DMS53 treated with DMSO at 0.1 percent for 48 hours (cell line): ENCODE measurements around the gene NFKBIB.
A peak's percentile ranks its signal among the peaks of the same experiment; 100 is the strongest.
"Not testable (repeated sequence)": the region's sequence is repeated elsewhere in the genome, so short reads cannot be mapped to it uniquely, and the experiment has no call there.

Experiments
- DNase-seq: peaks from one replicate; lab custom pipeline; 2025; ENCODE audit not compliant: unreplicated experiment; lab: John Stamatoyannopoulos, UW

The NFKBIB gene

DNA sequence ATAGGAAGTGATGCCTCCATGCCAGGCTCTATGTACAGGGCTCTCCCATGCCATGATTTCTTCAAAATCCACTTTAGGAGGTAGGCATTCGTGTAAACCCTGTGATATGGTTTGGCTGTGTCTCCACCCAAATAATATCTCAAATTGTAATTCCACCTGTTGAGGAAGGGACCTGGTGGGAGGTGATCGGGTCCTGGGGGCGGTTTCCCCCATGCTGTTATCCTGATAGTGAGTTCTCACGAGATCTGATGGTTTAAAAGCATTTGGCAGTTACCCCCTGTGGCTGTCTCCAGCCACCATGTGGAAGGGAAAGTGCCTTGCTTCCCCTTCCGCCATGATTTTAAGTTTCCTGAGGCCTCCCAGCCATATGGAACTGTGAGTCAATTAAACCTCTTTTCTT lies 22.7 kb downstream of the NFKBIB start:
- DNase-seq = no peak

DNA sequence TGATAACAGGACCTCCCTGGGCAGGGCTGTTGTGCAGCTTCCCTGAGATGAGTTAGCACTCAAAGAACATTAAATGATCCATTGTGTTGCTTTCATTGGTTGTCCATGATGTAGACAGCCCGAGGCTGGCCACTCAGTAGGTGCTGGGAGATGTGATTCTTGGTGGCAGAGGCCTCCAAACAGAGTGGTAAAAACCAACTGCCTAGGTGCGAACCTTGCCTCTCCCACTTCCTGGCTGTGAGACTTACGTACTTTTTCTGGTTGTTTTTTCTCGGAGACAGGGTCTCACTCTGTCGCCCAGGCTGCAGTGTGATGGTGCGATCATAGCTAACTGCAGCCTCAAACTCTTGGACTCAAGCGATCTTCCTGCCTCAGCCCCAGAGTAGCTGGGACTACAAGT lies 24.6 kb downstream of the NFKBIB start:
- DNase-seq = no peak

DNA sequence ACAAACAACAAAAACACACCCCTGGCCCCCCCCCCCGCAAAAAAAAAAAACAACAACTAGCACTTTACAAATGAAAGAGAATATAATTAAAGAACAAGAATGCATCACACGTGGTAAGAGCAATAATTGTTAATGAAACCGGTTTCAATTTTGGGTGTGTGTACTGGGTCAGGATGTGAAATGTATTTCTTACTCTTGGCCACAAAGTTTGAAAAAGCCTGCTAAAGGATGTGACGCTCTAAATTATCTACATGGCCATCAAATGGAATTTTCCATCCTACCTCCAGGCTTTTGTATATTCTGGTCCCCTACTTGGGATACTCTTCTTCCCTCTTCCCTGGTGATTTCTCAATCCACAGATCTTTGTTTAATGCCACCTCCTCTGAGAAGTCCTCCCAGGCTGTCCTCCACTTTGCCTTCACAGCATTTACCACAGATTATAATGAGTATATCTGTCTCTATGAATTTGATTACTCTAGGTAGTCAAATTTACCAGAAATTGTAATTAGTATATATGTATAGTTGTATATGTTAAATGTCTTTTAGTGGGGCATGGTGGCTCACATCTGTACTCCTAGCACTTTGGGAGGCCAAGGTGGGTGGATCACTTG lies 28.7 kb downstream of the NFKBIB start:
- no peak for DNase-seq

DNA sequence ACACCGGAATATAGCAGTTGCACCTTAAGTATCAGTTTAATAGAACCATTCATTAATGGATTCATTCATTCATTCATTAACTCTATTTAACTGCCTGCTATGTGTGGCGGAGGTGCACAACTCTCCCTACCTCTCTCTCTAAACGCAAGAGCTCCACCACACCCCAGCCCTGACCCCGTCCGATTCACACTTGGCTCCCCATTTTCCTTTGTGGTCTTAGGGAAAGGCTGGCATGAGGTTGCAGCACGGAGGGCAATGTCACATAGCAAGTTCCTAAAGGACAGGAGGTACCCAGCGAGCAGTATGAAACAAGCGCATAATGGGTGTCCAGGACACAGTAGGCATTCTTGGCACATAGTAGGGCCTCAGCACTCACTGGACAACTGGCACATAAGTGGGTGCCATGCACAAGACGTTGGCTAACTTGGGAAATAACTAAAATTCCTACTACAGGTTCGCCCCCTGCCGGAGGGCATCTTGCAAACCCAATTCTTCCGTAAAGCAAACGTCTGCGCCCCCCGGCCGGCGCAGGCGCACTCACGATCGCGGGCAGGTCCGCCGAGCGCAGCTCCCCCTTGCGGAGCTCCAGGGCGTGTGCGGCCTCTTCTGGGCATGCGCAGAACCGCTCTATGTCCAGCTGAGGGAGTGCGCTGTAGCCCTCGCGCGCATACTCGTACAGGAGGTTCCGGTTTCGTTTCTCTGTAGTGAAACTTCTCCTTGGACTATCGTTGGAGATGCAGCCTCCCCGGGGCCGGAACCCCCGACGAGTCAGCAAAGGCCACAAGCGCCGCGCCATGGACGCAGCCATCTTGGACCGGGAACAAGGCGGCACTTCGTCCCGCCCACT lies 30.4 kb downstream of the NFKBIB start, which contains the start of gene SARS2:
SARS2 (minus strand) TSS at position 835 of the 847 bp plus-strand sequence; CDS start at position 808, 27 bp downstream.
- DNase-seq = peak; percentile 98

DNA sequence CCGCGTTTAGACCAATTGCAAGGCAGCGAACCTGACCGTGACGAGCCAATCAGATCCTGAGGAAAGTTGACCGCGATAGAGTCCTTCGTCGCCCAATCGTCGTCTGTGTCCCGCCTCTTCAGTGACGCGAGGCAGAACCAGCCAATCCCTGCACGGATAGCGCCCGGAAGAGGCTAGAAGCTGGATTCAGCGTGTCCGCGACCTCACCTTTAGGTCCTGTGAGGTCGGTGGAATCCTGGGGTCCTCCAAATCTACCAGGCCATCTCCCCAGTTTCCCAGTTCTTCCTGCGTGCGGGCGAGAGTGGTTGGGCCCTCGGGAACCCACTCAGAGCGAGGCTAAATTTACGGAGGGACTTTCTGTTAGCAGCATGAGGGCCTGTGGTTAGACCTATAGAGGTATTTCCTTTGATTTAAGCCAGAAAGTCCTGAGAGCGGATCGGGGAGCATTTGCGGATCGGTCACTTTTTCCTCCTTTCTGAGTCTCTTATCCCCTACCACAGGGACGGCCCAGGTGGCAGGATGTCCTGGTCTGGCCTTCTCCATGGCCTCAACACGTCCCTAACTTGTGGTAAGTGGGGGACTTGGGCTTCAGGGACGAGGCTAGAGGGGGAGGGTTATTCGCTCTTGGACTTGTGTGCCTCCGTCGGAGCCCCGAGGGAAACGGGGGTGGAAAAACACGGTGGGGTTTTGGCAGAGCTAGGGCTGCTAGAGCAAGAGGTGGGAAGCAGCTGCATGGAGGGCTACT lies 31.2 kb downstream of the NFKBIB start, which contains the start of gene MRPS12:
MRPS12 (plus strand) TSS at position 169 of the 745 bp plus-strand sequence; CDS start at position 520, 351 bp downstream.
- DNase-seq = peak; percentile 100

DNA sequence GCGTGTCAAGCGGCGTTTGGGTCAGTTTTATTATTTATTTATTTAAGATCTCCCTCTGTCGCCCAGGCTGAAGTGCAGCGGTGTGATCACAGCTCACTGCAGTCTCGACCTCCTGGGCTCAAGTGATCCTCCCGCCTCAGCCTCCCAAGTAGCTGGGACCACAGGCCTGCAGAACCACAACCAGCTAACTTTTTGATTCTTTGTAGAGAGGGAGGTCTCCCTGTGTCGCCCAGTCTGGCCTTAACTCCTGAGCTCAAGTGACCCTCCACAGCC lies 31.7 kb downstream of the NFKBIB start:
- no peak for DNase-seq

DNA sequence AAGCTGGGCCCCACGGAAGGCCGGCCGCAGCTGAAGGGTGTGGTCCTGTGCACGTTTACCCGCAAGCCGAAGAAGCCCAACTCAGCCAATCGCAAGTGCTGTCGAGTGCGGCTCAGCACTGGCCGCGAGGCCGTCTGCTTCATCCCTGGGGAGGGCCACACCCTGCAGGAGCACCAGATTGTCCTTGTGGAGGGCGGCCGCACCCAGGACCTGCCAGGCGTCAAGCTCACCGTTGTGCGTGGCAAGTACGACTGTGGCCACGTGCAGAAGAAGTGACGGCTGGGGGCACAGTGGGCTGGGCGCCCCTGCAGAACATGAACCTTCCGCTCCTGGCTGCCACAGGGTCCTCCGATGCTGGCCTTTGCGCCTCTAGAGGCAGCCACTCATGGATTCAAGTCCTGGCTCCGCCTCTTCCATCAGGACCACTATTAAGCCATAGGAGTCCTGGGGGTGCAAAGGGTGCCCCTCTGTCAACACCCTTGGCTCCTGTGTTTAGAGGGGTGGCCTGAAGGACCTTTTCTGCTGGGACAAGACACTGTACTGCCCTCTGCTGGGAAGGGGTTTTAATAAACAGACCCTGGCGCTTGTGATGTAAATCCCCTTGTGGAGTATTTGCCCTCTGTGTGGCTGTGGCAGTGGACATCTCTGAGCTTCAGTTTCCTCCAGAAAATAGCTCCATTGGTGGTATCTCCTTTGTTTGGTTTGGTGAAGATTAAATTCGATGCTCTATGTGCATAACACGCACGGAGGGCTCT lies 32.8 kb downstream of the NFKBIB start:
- no peak for DNase-seq

DNA sequence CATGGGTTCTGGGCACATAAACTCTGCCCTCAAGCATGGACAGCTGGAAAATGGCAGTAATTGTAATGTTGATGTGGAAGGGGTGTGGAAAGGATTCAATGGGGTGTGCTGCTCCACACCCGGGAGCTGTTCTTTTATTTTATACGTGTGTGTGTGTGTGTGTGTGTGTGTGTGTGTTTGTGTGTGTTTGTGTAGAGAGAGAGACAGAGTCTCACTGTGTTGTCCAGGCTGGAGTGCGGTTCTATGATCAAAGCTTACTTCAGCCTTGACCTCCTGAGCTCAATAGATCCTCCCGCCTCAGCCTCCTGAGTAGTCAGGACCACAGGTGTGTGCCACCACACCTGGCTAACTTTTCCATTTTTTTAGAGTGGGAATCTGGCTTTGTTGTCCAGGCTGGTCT lies 33.8 kb downstream of the NFKBIB start:
- DNase-seq = no peak

DNA sequence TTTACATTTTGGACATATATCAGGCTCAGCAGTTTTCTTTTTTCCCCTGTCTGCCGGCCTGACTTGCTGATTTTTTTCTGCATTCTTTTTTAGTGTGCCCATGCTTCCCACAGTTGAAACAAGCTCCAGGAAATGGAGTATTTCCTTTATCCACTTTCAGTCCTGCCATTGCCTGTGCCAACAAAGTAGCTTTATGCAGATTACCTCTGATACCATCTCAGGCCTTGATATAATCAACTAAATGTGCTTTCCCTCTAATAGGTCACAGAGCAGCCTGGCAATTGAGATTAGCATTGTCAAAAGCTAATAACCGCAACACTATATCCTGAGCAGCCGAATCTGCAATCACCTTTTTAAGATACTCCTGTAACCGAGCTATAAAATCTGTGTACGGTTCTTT lies 40.2 kb downstream of the NFKBIB start:
- DNase-seq = no peak

DNA sequence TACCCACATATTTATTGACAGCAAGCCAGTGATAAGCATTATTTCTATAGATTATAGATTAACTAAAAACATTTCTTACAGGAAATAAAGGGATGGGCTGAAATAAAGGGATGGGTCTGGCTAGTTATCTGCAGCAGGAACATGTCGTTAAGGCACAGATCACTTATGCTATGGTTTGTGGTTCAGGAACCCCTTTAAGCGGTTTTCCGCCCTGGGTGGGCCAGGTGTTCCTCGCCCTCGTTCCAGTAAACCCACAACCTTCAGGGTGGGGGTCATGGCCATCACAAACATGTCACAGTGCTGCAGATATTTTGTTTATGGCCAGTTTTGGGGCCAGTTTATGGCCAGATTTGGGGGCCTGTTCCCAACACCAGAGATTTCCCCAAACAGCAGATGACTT lies 41.7 kb downstream of the NFKBIB start:
- not testable (repeated sequence) for DNase-seq

DNA sequence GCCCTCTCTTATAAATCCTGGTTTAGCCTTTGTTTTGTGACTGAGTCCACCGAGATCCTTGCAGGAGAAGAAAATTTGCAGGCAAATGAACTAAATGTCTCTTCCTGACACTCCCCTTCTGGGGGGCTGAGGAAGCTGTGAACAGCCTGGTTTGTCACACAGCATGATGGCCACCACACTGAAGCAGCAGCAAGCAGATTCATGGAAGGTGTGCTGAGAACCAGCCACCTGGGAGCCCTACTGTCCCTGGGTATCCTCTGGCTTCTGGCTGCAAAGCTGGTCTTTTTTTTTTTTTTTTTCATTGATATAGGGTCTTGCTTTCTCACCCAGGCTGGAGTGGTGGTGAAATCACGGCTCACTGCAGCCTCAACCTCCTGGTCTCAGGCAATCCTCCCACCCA lies 42.2 kb downstream of the NFKBIB start:
- no peak for DNase-seq

DNA sequence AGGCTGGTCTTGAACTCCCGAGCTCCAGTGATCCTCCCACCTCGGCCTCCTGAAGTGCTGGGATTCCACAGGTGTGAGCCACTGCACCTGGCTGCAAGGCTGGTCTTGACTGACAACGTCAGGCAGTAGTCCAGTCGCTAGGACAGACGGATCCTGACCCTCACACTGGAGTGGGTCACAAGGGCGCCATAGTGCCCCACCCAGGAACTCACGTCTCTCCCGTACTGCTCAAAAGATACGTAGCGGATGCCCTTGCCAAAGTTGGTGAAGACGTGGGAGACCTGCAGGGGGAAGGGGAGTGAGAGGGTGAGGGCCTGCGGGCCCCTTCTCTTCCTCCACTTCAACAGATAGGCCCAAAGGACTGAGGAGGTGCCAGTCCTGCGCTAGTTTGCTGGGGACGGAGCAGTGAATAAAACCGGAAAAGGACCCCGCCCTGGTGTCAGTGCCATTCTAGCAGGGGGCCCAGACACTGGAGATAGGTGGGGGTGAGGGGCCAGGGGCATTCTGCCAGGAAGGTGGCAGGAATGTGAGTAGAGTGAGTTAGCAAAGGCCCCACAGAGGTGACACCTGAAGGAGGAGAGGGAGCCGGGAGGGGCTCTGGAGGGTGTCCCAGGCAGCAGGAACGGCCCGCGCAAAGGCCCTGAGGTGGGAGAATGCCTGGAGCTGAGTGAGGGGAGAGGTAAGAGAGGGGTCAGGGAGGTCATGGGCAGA lies 42.9 kb downstream of the NFKBIB start:
- no peak for DNase-seq

DNA sequence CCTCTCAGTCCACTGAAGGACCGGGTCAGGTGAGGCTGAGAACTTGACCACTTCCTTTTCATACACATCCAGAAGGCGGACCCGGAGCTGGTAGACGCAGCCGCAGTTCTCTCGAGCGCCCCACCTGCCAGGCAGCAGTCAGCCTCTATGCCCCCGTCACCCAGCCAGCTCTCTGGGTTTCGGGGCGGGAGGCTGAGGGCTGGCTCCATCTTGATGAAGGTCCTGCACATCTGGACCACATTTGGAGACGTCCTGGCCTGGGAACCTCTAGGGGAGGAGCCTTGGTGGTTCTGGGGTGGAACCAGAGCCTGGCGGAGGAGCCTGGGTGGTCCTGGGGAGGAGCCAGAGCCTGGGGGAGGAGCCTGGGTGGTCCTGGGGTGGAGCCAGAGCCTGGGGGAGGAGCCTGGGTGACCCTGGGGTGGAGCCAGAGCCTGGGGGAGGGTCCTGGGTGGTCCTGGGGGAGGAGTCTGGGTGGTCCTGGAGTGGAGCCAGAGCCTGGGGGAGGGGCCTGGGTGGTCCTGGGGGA lies 45.3 kb downstream of the NFKBIB start:
- no peak for DNase-seq

DNA sequence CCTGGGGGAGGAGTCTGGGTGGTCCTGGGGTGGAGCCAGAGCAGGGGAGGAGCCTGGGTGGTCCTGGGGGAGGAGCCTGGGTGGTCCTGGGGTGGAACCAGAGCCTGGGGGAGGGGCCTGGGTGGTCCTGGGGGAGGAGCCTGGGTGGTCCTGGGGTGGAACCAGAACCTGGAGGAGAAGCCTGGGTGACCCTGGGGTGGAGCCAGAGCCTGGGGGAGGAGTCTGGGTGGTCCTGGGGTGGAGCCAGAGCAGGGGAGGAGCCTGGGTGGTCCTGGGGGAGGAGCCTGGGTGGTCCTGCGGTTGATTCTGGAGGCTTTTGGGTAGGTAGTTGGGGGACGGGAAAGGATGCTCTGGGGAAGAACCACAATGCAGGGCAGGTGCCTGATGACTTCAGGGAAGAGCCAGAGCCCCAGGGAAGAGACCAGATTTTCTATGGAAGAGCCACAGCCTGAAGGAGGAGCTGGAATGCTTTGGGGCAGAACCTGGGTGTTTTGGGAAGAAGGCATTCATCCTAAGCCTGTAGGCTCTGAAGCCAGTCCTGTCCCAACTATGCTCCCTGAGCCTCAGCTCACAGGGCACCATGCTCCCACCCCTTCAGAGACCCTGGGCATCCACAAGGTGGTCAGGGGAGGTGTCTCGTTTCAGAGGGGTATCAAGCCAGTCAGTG lies 45.9 kb downstream of the NFKBIB start:
- DNase-seq = no peak

DNA sequence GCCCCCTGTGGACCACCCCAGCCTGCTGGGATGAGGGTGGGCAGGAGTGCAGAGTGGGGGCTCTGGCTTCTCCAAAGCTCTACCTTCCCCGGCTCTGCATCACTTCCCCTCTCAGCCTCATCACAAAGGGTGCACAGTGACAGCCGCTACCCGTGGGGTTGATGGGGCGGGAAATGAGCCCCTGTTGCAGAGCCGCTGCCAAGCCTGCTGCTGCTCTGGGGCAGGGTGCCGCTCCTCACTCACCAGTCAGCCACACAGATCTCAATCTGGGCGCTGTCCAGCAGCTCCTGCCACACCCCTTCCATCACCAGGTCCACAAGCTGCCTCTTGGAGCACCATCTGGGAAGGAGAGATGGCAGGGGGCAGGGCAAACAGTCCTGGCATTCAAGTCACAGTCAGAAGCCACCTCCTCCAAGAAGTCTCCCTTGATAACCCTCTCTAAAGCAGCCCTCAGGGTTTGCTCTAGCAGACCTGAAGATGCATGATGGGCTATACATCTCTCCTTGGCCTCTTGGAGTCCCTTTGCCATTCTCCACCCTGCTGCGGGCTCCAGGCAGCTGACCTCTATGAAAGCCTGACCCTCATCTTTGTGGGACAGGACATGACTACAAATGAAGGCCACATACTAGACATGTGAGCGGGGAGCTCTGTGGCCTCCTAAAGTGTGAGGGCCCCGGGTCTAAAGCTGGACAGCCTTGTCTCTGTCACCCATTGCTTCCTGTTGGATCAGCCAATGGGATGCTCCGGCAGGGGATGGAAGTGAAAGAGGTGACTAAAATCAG lies 46.7 kb downstream of the NFKBIB start:
- no peak for DNase-seq

DNA sequence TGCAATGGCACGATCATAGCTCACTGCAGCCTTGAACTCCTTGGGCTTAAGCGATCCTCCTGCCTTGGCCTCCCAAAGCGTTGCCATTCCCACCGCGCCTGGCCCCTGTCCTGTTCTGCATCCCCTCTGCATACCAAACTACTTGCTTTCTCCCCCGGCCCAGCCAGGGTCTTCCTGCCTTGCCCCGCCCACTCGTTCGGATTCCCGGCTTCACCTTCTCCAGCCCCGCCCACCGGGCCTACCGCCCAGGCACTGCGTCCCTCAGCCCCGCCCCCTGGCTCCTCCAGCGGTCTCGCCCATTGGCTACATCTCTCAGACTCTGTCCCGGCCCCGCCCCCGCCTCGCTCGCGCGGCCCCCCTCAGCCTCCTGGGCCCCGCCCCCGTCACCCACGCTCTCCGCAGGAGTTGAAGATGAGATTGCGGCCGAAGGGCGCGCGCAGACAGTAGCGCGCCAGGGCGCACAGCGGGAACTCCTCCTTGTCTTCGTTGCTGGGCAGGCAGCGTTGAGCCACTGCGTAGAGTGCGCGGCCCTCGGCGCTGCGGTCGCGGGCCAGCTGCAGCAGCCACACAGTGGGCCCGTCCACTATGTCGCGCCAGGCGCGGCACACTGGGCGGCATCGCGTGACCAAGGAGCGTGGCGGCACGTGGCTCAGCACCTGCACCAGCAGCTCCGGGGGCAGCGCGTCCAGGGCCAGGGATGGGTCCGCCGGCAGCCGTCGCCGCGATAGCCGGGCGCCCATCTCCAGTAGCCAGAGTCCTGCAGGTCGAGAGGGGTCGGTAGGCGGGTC lies 50.0 kb downstream of the NFKBIB start:
- DNase-seq = peak; percentile 39

DNA sequence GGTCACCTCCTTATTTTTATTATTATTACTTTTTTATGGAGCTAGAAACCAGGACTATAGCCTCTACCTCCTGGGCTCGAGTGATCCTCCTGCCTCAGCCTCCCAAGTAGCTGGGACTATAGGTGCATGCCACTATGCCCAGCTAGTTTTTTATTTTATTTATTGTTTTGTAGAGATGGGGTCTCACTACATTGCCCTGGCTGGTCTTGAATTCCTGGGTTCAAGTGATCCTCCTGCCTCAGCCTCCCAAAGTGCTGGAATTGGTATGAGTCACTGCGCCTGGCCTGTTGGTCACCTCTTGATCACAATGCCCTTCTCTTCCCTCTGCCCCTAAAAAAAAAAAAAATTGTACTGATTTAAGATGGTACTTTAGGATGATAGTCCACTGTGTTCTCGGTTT lies 51.4 kb downstream of the NFKBIB start:
- DNase-seq = no peak
